GM18861 (cell line): Measurements from ENCODE around the gene GLIS1.

Experiments
- ATAC-seq: cut with Tn5 transposase; IDR thresholded peaks from one replicate; pipeline ENCODE4 v1.9.1; 2021; ENCODE audit not compliant: unreplicated experiment

The GLIS1 gene

DNA sequence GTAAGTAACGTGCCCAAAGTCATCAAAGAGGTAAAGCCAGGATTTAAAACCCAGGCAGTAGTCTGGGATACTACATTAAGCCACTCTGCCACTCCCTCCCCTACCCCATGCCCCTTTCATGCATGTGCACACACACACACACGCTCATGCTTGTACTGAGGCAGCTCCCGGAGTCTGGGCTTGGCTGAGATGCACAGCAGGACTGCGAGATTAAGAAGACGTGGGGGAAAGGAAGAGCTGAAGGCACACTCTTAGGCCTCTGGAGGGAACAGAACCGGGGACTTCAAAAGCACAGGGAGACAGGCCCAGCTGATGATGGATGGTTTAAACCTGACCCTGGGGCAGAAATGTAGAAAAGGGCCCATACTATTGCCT, 98.3 kb downstream of the GLIS1 start:
- ATAC-seq: no peak

GRCh38 chr1:53639996-53640700, 98.8 kb downstream of the GLIS1 start:
- ATAC-seq: no peak

- no peak for ATAC-seq
These were observed 99.7 kb downstream of the GLIS1 start for GRCh38 chr1:53639251-53639763.

DNA sequence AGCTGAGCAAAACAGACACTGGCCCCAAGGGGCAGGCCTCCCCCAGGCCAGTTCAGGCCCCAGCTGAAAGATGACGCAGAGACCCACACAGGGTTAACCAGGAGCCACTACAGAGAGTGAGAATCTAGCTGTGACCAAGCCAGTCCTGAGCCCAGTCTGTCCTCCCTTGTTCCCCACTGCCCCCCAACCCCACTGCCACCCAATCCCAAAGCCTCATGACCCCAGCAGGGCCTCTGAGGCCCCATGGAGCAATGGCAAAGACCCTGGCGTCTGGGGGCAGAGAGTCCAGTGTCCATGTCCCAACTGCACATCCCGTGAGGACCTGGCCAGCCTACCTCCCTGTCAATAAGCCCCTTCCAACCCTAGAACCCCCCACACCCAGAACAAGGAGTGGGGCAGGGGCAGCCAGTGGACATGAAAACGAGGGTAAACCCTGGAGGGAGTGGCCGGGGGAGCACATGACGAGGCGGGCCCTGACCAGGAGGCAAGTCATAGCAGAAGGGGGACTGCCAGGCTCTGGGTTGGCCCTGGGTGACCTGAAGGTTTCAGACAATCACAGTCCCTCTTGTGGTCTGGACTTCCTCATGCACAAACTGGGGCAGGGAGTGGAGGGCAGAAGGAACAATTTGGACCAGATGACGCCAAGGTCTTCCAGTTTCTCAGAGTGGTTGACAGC, 100.5 kb downstream of the GLIS1 start:
- ATAC-seq: no peak

DNA sequence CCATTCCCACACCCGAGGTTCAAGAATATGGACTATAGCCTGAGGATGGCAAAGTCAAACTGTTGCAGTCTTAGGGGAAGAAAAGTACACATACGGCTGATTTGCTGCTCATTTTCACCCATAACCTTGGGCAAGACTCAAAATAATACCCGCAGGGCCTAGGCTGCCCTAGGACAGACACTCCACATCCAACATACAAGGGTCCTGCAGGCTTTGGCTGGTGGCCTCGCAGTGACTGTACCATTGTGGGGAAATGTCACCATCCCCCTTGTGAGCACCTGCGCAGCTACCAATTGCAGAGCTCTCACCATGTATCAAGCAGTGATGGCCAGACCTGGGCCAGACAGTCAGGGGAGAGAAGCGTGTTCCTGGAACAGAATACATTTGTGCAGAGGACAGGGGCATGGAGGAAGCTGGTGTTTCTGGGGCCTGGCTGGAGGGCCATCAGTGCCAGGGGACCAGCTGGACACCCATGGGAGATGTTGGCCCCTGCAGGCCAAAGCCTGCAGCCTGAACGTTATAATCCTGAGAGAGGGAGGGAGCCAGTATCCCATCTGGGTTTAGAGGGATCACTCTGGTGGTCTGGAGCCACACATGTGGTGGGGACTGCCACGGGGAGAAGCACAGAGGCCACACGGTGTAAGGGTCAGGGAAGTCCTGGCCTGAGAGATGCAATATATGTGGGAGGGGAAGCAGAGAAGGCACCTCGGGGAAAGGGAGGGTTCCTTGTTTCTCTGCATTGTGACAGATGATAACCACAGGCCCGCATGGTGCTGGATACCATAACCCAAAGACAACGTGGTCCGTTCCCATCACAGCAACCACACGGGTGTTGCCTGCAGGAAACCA, 101.2 kb downstream of the GLIS1 start:
- no peak for ATAC-seq

DNA sequence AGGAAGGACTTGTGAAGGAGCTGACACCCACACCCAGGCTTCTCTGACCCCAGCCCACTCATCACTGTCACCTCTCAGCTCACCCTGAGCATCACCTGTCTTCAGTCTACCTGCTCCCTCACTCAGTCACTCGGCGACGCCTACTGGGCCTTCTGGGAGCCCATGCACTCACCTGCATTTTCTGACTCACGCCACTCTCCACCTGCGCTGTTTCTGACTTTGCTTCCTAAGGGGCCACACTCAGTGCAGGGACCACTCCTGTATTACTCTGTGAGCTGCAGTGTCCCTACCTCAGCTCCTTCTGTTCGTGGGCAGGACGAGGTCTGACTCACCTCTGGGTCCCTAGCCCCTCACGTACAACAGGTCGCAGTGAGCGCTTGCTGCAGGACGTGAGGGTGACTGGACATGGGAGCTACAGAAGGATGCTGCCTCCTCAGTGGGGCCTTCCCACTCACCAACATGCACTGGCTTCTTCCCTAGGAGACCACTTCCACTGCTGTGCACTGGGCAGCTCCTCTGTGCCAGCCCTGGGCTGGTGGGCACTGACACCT, 102.3 kb downstream of the GLIS1 start:
- ATAC-seq: no peak

DNA sequence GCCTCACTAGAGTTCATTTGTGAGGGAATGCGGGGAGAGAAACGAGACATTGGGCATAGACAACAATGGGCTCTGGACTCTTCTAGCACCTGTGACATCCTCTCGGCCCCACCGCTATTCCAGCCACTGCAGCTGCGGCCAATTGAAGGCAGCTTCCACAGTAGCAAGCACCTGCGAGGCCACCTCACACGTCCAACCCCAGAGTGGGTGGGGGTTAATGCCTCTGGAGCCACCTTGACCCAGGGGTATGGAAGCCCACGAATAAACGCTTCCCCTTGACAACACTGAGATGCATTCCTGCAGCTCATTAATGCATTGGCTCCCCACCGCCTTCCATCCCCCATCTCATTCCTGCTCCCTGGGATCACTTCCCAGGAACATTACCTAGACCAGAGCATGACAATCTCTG, 104.4 kb downstream of the GLIS1 start:
- ATAC-seq: no peak

GRCh38 chr1:53633073-53633704, 105.8 kb downstream of the GLIS1 start:
- ATAC-seq: no peak

- ATAC-seq: no peak
These were observed 107.2 kb downstream of the GLIS1 start for GRCh38 chr1:53631622-53632310.

DNA sequence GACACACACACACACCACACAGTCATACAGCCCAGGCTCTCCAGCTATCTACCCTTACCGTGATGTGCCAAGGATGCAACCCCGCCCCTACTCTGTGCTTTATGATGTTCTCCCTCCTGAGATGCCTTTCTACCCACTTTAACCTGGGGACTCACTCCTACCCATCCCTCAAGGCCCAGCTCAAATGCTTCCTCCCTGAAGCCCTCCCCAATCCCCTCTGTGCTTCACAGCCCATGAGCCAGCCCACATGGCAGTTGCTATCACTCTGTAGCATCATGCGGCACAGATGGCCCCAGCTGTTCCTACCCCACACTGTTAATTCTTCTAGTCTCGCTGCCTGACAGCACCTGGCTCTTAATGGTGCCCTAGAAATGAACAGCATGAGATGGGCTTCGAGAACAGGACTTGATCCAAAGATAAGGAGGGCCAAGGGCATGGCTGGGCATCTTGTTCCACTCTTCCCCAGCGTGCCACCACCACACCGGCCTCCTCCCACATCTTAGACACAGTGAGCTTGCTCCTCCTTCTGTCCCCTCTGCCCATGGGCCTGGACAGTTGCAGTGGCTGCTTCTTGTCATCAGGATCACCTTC, 109.8 kb downstream of the GLIS1 start:
- ATAC-seq: no peak

GRCh38 chr1:53628286-53628955, 110.5 kb downstream of the GLIS1 start:
- ATAC-seq: no peak

DNA sequence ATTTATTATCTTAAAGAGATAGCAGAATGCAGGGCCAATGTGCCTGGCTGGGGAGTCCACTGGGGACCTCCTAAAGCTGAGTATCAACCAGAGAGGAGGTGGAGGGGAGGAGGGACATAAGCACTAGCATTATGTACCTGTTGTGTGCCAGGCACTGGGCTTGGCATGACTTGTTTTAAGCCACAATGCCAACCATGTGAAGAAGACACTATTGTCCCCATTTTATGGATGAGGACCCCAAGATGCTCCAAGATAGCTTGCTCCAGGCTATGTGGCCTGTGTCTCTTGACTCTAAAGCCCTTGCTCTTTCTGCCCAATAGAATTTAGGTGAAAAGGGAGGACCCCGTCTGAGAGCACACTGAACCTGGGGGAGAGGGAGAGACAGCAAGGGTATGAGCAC, 111.3 kb downstream of the GLIS1 start:
- ATAC-seq: no peak

DNA sequence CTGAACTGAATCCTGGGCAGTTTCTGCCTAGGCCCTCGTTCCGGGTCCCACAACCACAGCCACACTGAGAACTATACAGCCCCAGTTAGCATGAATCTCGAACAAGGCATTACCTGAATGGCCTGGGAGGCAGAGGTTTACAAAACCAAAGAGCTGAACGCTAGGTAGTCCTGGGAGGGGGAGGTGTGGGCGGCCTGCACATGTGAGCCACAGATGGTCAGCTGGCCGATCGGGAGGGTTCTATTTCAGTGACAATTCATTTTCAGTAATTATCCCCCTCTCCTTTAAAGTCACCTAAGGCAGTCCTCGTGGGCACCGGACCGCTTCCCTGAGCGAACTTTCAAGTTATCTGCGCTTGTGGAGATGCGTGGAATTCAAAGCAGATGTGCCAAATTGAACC, 111.9 kb downstream of the GLIS1 start:
- ATAC-seq: no peak

DNA sequence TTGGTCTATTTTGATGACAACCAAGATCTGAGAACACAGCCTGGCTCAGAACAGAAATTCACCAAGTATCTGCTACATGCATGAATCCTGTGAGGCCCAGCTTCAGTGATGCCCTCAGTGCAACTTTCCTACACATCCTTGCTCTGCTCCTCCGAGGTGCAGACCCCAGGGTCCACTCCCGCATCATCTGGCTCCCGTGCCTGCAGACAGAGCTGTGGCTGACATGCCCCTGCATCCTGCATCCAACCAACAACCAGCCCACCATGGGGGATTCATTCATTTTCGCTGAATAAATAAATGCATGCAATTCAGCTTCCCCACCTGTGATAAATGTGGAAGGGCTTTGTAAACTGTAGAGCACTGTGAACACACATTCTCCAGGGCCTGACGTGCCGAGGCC, 112.3 kb downstream of the GLIS1 start:
- ATAC-seq: no peak

- no peak for ATAC-seq
These were observed 113.0 kb downstream of the GLIS1 start for GRCh38 chr1:53625766-53626520.

DNA sequence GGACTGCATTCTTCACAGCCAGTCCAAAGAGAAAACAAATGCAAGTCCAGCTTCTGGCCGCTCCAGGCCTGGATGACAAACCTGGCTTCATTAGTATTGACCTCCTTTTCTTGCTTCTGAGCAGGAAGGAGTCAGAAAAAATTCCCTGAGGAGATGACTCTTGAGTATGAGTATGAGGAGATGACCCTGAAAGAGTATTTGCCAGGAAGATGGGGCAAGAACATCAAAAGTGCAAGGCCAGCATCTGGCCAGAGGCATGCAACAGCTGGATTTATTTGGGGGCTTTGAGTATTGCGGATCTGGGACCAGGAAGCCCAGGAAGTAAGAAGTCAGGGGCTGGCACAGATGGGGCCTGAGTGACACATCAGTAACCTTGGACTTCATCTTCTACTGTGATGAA, 113.9 kb downstream of the GLIS1 start:
- no peak for ATAC-seq

DNA sequence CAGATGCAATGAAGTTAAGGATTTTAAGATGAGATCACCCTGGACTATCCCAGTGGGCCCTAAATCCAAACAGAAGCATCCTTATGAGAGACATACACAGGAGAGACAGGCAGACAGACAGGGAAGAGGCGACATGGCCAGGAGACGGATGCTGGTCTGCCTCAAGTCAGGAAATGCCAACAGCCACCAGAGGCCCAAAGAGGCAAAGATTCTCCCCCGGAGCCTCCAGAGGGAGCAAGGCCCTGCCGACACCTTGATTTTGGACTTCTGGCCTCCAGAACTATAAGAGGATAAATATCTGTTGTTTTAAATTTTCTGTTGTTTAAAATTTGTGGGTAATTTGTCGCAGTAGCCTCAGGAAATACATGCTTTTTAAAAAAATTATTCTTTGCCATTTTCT, 116.4 kb downstream of the GLIS1 start:
- ATAC-seq: no peak

- ATAC-seq: no peak
These were observed 117.8 kb downstream of the GLIS1 start for GRCh38 chr1:53621144-53621543.
